Measurements from ENCODE around the gene GPM6B.

DNA sequence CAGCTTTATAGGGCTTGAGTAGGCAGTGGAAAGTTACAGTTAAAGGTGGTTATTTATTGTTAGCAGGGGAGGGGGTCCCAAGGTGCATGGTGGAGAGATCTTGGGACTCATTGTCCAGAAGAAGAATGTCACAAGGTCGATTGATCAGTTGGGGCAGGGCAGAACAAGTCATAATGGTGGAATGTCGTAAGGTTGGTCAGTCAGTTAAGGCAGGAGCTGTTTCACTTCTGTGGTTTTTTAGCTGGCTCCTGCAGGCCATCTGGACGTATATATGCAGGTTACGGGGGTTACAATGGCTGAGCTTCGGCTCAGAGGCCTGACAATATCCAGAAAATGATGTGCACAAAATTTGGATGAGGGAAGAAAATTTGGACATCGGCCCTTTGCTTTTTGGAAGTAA, 75.2 kb downstream of the GPM6B start:
- TF ChIP-seq POLR2AphosphoS5 (IDR thresholded peaks at IDR 0.05): no peak
- no peak for TF ChIP-seq CTCF (IDR thresholded peaks at IDR 0.05)
- TF ChIP-seq EP300 (IDR thresholded peaks at IDR 0.05): no peak
